H1 (cell line): ENCODE results near the gene SF3B1. TPM values are rescaled to one million over a fixed set of nuclear protein-coding genes. Genes with fewer than 3 reads are reported as not detected.
A peak's percentile ranks its signal among the peaks of the same experiment; 100 is the strongest.
"Not testable (repeated sequence)": the region's sequence is repeated elsewhere in the genome, so short reads cannot be mapped to it uniquely, and the experiment has no call there.

ENCODE experiments used
- CTCF ChIA-PET: fragments of 300-600 bp; sonication (Branson Sonifier 250); formaldehyde crosslinking; loops from one replicate; lab custom pipeline; 2021; ENCODE audit not compliant: partially characterized antibody; lab: Charles Lee
- POLR2A ChIA-PET: fragments of 300-600 bp; sonication (Branson Sonifier 250); formaldehyde crosslinking; loops from one replicate; lab custom pipeline; 2021; ENCODE audit warnings: inconsistent platforms; ENCODE audit not compliant: partially characterized antibody; lab: Charles Lee
- DNase-seq, 2 experiments: peaks; one replicate each; pipeline versions ENCODE4 v3.0.0 to v3.0.0-alpha.2; 2010 to 2022; ENCODE audit warnings: low spot score in 2 of 2, low read depth in 1 of 2, mixed read lengths in 1 of 2
- FAIRE-seq: peaks from 2 replicates; lab custom pipeline; 2011; peaks lifted over from hg19 to GRCh38; lab: Jason Lieb, UNC
- H2AFZ ChIP-seq: 2 replicates; pipeline ENCODE4 v1.8.1; 2012; ENCODE audit warnings: low read length, inconsistent platforms
- H2AK5ac ChIP-seq: 2 replicates; pipeline ENCODE4 v1.6.1; 2013; ENCODE audit warnings: low read depth, low read length
- H2BK120ac ChIP-seq: replicated peaks from 2 replicates; pipeline ENCODE3; 2013; ENCODE audit warnings: low read depth, low read length, inconsistent platforms
- H2BK12ac ChIP-seq: 2 replicates; pipeline ENCODE4 v1.6.1; 2013; ENCODE audit warnings: low read depth, low read length
- H2BK15ac ChIP-seq: 2 replicates; pipeline ENCODE4 v1.6.1; 2013; ENCODE audit warnings: low read length
- H2BK20ac ChIP-seq: 2 replicates; pipeline ENCODE4 v1.6.1; 2013; ENCODE audit warnings: low read length
- H2BK5ac ChIP-seq: 2 replicates; pipeline ENCODE4 v1.6.1; 2013; ENCODE audit warnings: low read depth, low read length
- H3K14ac ChIP-seq: 2 replicates; pipeline ENCODE4 v1.6.1; 2013; ENCODE audit warnings: inconsistent platforms; ENCODE audit not compliant: insufficient read length
- H3K18ac ChIP-seq: 2 replicates; pipeline ENCODE4 v1.6.1; 2013; ENCODE audit warnings: low read length; ENCODE audit errors: extremely low read depth
- H3K23ac ChIP-seq: 2 replicates; pipeline ENCODE4 v1.6.1; 2013; ENCODE audit warnings: inconsistent platforms; ENCODE audit not compliant: insufficient read length
- H3K23me2 ChIP-seq: 2 replicates; pipeline ENCODE4 v1.6.1; 2013; ENCODE audit warnings: low read depth, low read length
- H3K27ac ChIP-seq: 2 replicates; pipeline ENCODE4 v1.6.1; 2011; ENCODE audit warnings: low read depth, low read length, inconsistent platforms
- H3K27me3 ChIP-seq, 4 experiments: replicated peaks in 1 of 4; 1 replicate in 1 of 4; 2 replicates in 3 of 4; pipeline versions ENCODE4 v1.6.1 to v1.8.1; 2011 to 2013; ENCODE audit warnings: low read length in 3 of 4, mild to moderate bottlenecking in 3 of 4, inconsistent platforms in 2 of 4, mixed read lengths in 2 of 4, moderate library complexity in 1 of 4; ENCODE audit not compliant: control insufficient read depth in 3 of 4, insufficient read depth in 3 of 4; ENCODE audit errors: extremely low read depth in 1 of 4
- H3K36me3 ChIP-seq, 4 experiments: 2 replicates each; pipeline versions ENCODE4 v1.6.1 to v1.8.1; 2011 to 2013; ENCODE audit warnings: mild to moderate bottlenecking in 4 of 4, low read length in 3 of 4, moderate library complexity in 2 of 4, control low read depth in 1 of 4, inconsistent platforms in 1 of 4; ENCODE audit not compliant: insufficient read depth in 4 of 4, control insufficient read depth in 2 of 4
- H3K4ac ChIP-seq: replicated peaks from 2 replicates; pipeline ENCODE3; 2013; ENCODE audit warnings: low read length, low read depth, mixed read lengths, inconsistent platforms; ENCODE audit not compliant: insufficient read length
- H3K4me1 ChIP-seq, 4 experiments: replicated peaks in 1 of 4; 1 replicate in 1 of 4; 2 replicates in 3 of 4; pipeline versions ENCODE4 v1.6.1 to v1.8.1; 2011 to 2013; ENCODE audit warnings: low read length in 3 of 4, inconsistent platforms in 2 of 4, mixed read lengths in 1 of 4; ENCODE audit not compliant: insufficient read depth in 4 of 4, control insufficient read depth in 3 of 4
- H3K4me2 ChIP-seq, 2 experiments: 2 replicates each; pipeline versions ENCODE4 v1.6.1 to v1.8.1; 2011 to 2013; ENCODE audit warnings: low read depth in 2 of 2, low read length in 2 of 2, control low read depth in 1 of 2, inconsistent platforms in 1 of 2, mild to moderate bottlenecking in 1 of 2; ENCODE audit not compliant: insufficient read depth in 1 of 2
- H3K4me3 ChIP-seq, 4 experiments: fragments of 200-600, 300-600 bp in 1 of 4; sonication (generic), shearing (Covaris generic), sonication (Bioruptor Twin) in 1 of 4; 2 replicates each; pipeline versions ENCODE4 v1.5.1 to v1.8.1; 2011 to 2016; ENCODE audit warnings: low read length in 4 of 4, low read depth in 3 of 4, control low read depth in 2 of 4, inconsistent platforms in 2 of 4, mild to moderate bottlenecking in 2 of 4, mixed read lengths in 1 of 4, moderate library complexity in 1 of 4; ENCODE audit not compliant: insufficient read depth in 2 of 4; ENCODE audit errors: extremely low read depth in 1 of 4
- H3K56ac ChIP-seq: replicated peaks from 2 replicates; pipeline ENCODE3; 2013; ENCODE audit warnings: low read depth, mild to moderate bottlenecking, mixed read lengths, low read length, inconsistent platforms; ENCODE audit not compliant: insufficient read length
- H3K79me1 ChIP-seq: 2 replicates; pipeline ENCODE4 v1.6.1; 2013; ENCODE audit warnings: low read depth, low read length, control low read depth
- H3K79me2 ChIP-seq, 2 experiments: 2 replicates each; pipeline versions ENCODE4 v1.6.1 to v1.8.1; 2012 to 2013; ENCODE audit warnings: low read length in 2 of 2, mild to moderate bottlenecking in 2 of 2, inconsistent platforms in 1 of 2; ENCODE audit not compliant: insufficient read depth in 2 of 2, control insufficient read depth in 1 of 2
- H3K9ac ChIP-seq, 4 experiments: replicated peaks in 1 of 4; 1 replicate in 1 of 4; 2 replicates in 3 of 4; pipeline versions ENCODE4 v1.6.1 to v1.8.1; 2011 to 2013; ENCODE audit warnings: low read depth in 3 of 4, low read length in 3 of 4, control low read depth in 2 of 4, mild to moderate bottlenecking in 2 of 4, moderate library complexity in 2 of 4, inconsistent platforms in 1 of 4; ENCODE audit errors: extremely low read depth in 1 of 4
- H3K9me3 ChIP-seq, 2 experiments: 2 replicates each; pipeline versions ENCODE4 v1.6.1 to v1.8.1; 2012 to 2013; ENCODE audit warnings: mild to moderate bottlenecking in 2 of 2, moderate library complexity in 2 of 2, control low read depth in 1 of 2, inconsistent platforms in 1 of 2, low read depth in 1 of 2, low read length in 1 of 2, mixed read lengths in 1 of 2; ENCODE audit not compliant: insufficient read depth in 2 of 2
- H4K20me1 ChIP-seq, 2 experiments: replicated peaks in 1 of 2; 2 replicates each; pipeline versions ENCODE3 to v1.8.1; 2011 to 2013; ENCODE audit warnings: inconsistent platforms in 2 of 2, low read length in 2 of 2, mild to moderate bottlenecking in 1 of 2; ENCODE audit not compliant: insufficient read depth in 2 of 2, control insufficient read depth in 1 of 2
- H4K5ac ChIP-seq: 2 replicates; pipeline ENCODE4 v1.6.1; 2013; ENCODE audit warnings: low read length, low read depth, mixed read lengths, inconsistent platforms; ENCODE audit not compliant: insufficient read length
- H4K8ac ChIP-seq: 2 replicates; pipeline ENCODE4 v1.8.0; 2013; ENCODE audit warnings: mild to moderate bottlenecking, moderate library complexity, low read length, inconsistent platforms; ENCODE audit not compliant: insufficient read depth; ENCODE audit errors: extremely low read depth
- H4K91ac ChIP-seq: replicated peaks from 2 replicates; pipeline ENCODE3; 2013; ENCODE audit warnings: low read length, mixed read lengths, inconsistent platforms; ENCODE audit not compliant: insufficient read length
- POU5F1 ChIP-seq: IDR thresholded peaks from 2 replicates; pipeline ENCODE4 v1.6.1; 2011; ENCODE audit warnings: low read depth, mild to moderate bottlenecking, low read length, moderate library complexity
- WGBS, 2 experiments: shearing (Covaris generic) in 1 of 2; methylation state at CpG; one replicate each; pipeline versions ENCODE4 v1.1.6 to v1.1.7; 2013 to 2015; ENCODE audit warnings: low lambda C conversion rate in 2 of 2, mixed read lengths in 2 of 2, inconsistent platforms in 1 of 2, low coverage in 1 of 2, missing lambda C conversion rate in 1 of 2; ENCODE audit not compliant: insufficient replicate concordance in 2 of 2, insufficient coverage in 1 of 2, insufficient read length in 1 of 2; ENCODE audit errors: extremely low coverage in 1 of 2, missing lambda C conversion rate in 1 of 2; 5-methylcytosine and 5-hydroxymethylcytosine counted together
- polyA plus RNA-seq, 7 experiments: library from polyadenylated mRNA; depleted of rRNA in 3 of 7; stranded (reverse) in 5 of 7; unstranded in 2 of 7; fragments of >200 nt in 5 of 7; fragments of 200-250 nt in 2 of 7; gene quantifications; 1 replicate in 5 of 7; 2 replicates in 1 of 7; 4 replicates in 1 of 7; pipeline versions ENCODE4 v1.2.1 to v1.2.3, GENCODE V29; 2011 to 2013; ENCODE audit warnings: missing spikeins in 2 of 7, mixed read lengths in 2 of 7
- total RNA-seq: library from RNA; stranded (reverse); fragmentation: NEBNext Ultra II Directional; extraction: Animal tissue kit (Norgen Biotek cat#: 25700); gene quantifications from 2 replicates; pipeline ENCODE4 v1.2.1, GENCODE V29; 2021

SF3B1 gene
- total and polyA plus RNA-seq, 2 of the 8 experiments (the other 6 are each of a cell fraction or from before 2014, with no cell fraction given) = 320 to 403 TPM

DNA sequence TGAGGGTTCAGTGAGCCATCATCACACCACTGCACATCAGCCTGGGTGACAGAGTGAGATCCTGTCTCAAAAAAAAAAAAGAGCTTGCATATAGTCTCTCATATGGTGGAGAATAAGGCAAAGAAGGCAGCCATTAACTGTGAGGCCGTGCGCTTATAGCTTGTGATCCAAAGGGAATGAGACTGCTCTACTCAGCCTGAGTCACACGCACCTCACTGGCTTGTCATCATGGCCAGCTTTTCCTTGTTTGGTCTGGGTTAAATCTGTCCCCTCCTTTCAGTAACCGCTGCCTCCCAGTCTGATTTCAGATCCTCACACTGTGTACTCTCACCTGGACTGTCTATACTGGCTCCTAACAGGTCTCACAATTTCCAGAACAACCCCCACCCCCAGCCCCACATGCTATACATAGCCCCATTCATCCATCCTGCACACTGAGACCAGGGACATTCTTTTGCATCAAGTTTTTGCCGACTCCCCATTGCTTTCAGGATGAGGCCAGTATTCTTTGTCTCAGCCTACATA, 88.9 kb downstream of the SF3B1 start (continued):
- no peak for TF ChIP-seq POU5F1

DNA sequence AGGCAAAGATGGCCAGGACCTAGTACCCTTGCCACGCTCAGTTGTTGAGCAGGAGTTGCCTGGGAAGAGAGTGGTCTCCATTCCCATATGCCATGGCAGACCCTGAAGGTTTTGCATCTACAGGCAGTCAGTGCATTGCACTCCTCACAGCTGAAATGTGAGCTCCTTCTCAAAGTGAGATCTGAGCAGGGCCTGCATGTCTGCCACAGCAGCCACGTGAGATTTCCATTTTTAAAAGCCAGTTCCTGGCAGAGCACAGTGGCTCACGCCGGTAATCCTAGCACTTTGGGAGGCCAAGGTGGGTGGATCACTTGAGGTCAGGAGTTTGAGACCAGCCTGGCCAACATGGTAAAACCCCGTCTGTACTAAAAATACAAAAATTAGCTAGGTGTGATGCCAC, 90.9 kb downstream of the SF3B1 start:
- H3K14ac ChIP-seq, H3K4me1 ChIP-seq, H3K4me2 ChIP-seq, H3K36me3 ChIP-seq, H3K79me2 ChIP-seq, H3K79me1 ChIP-seq, H4K20me1 ChIP-seq, H3K56ac ChIP-seq, H3K4ac ChIP-seq, H4K5ac ChIP-seq, H2BK20ac ChIP-seq, POLR2A ChIA-PET, H3K23ac ChIP-seq, H2BK120ac ChIP-seq, H3K9me3 ChIP-seq, H2BK12ac ChIP-seq, H3K27ac ChIP-seq, H2BK15ac ChIP-seq, H3K23me2 ChIP-seq, H3K27me3 ChIP-seq, H2AK5ac ChIP-seq, H3K4me3 ChIP-seq, H2BK5ac ChIP-seq, H4K91ac ChIP-seq, FAIRE-seq, H3K9ac ChIP-seq, H4K8ac ChIP-seq: not testable (repeated sequence)
- Histone ChIP-seq H2AFZ (peak overlapping the region; percentile 76; the same call in 1 of the 2 replicates), H3K18ac (peak overlapping the region; percentile 11; the same call in 1 of the 2 replicates)
- CTCF ChIA-PET = interaction anchor here (2.7 kb wide), 1 partner anchor 12 kb away, joined by 11 read pairs; no protein-coding TSS in a partner anchor
- DNase-seq = peak in 1 of 2 experiments; percentile 31
- 94% methylated on average over 5 of the region's 5 CpGs; no CpG with 5 or more reads in 1 of the 2 experiments for WGBS, 2 experiments
